H1 (cell line): ENCODE results near the gene KCNIP3. TPM values are rescaled to one million over a fixed set of nuclear protein-coding genes. Genes with fewer than 3 reads are reported as not detected.

ENCODE experiments used
- CTCF ChIA-PET: fragments of 300-600 bp; sonication (Branson Sonifier 250); formaldehyde crosslinking; loops from one replicate; lab custom pipeline; 2021; ENCODE audit not compliant: partially characterized antibody; lab: Charles Lee
- POLR2A ChIA-PET: fragments of 300-600 bp; sonication (Branson Sonifier 250); formaldehyde crosslinking; loops from one replicate; lab custom pipeline; 2021; ENCODE audit warnings: inconsistent platforms; ENCODE audit not compliant: partially characterized antibody; lab: Charles Lee
- DNase-seq, 2 experiments: peaks; one replicate each; pipeline versions ENCODE4 v3.0.0 to v3.0.0-alpha.2; 2010 to 2022; ENCODE audit warnings: low spot score in 2 of 2, low read depth in 1 of 2, mixed read lengths in 1 of 2
- FAIRE-seq: peaks from 2 replicates; lab custom pipeline; 2011; peaks lifted over from hg19 to GRCh38; lab: Jason Lieb, UNC
- H2AFZ ChIP-seq: 2 replicates; pipeline ENCODE4 v1.8.1; 2012; ENCODE audit warnings: low read length, inconsistent platforms
- H2AK5ac ChIP-seq: 2 replicates; pipeline ENCODE4 v1.6.1; 2013; ENCODE audit warnings: low read depth, low read length
- H2BK120ac ChIP-seq: replicated peaks from 2 replicates; pipeline ENCODE3; 2013; ENCODE audit warnings: low read depth, low read length, inconsistent platforms
- H2BK12ac ChIP-seq: 2 replicates; pipeline ENCODE4 v1.6.1; 2013; ENCODE audit warnings: low read depth, low read length
- H2BK15ac ChIP-seq: 2 replicates; pipeline ENCODE4 v1.6.1; 2013; ENCODE audit warnings: low read length
- H2BK20ac ChIP-seq: 2 replicates; pipeline ENCODE4 v1.6.1; 2013; ENCODE audit warnings: low read length
- H2BK5ac ChIP-seq: 2 replicates; pipeline ENCODE4 v1.6.1; 2013; ENCODE audit warnings: low read depth, low read length
- H3K14ac ChIP-seq: 2 replicates; pipeline ENCODE4 v1.6.1; 2013; ENCODE audit warnings: inconsistent platforms; ENCODE audit not compliant: insufficient read length
- H3K18ac ChIP-seq: 2 replicates; pipeline ENCODE4 v1.6.1; 2013; ENCODE audit warnings: low read length; ENCODE audit errors: extremely low read depth
- H3K23ac ChIP-seq: 2 replicates; pipeline ENCODE4 v1.6.1; 2013; ENCODE audit warnings: inconsistent platforms; ENCODE audit not compliant: insufficient read length
- H3K23me2 ChIP-seq: 2 replicates; pipeline ENCODE4 v1.6.1; 2013; ENCODE audit warnings: low read depth, low read length
- H3K27ac ChIP-seq: 2 replicates; pipeline ENCODE4 v1.6.1; 2011; ENCODE audit warnings: low read depth, low read length, inconsistent platforms
- H3K27me3 ChIP-seq, 4 experiments: replicated peaks in 1 of 4; 1 replicate in 1 of 4; 2 replicates in 3 of 4; pipeline versions ENCODE4 v1.6.1 to v1.8.1; 2011 to 2013; ENCODE audit warnings: low read length in 3 of 4, mild to moderate bottlenecking in 3 of 4, inconsistent platforms in 2 of 4, mixed read lengths in 2 of 4, moderate library complexity in 1 of 4; ENCODE audit not compliant: control insufficient read depth in 3 of 4, insufficient read depth in 3 of 4; ENCODE audit errors: extremely low read depth in 1 of 4
- H3K36me3 ChIP-seq, 4 experiments: 2 replicates each; pipeline versions ENCODE4 v1.6.1 to v1.8.1; 2011 to 2013; ENCODE audit warnings: mild to moderate bottlenecking in 4 of 4, low read length in 3 of 4, moderate library complexity in 2 of 4, control low read depth in 1 of 4, inconsistent platforms in 1 of 4; ENCODE audit not compliant: insufficient read depth in 4 of 4, control insufficient read depth in 2 of 4
- H3K4ac ChIP-seq: replicated peaks from 2 replicates; pipeline ENCODE3; 2013; ENCODE audit warnings: low read length, low read depth, mixed read lengths, inconsistent platforms; ENCODE audit not compliant: insufficient read length
- H3K4me1 ChIP-seq, 4 experiments: replicated peaks in 1 of 4; 1 replicate in 1 of 4; 2 replicates in 3 of 4; pipeline versions ENCODE4 v1.6.1 to v1.8.1; 2011 to 2013; ENCODE audit warnings: low read length in 3 of 4, inconsistent platforms in 2 of 4, mixed read lengths in 1 of 4; ENCODE audit not compliant: insufficient read depth in 4 of 4, control insufficient read depth in 3 of 4
- H3K4me2 ChIP-seq, 2 experiments: 2 replicates each; pipeline versions ENCODE4 v1.6.1 to v1.8.1; 2011 to 2013; ENCODE audit warnings: low read depth in 2 of 2, low read length in 2 of 2, control low read depth in 1 of 2, inconsistent platforms in 1 of 2, mild to moderate bottlenecking in 1 of 2; ENCODE audit not compliant: insufficient read depth in 1 of 2
- H3K4me3 ChIP-seq, 4 experiments: fragments of 200-600, 300-600 bp in 1 of 4; sonication (generic), shearing (Covaris generic), sonication (Bioruptor Twin) in 1 of 4; 2 replicates each; pipeline versions ENCODE4 v1.5.1 to v1.8.1; 2011 to 2016; ENCODE audit warnings: low read length in 4 of 4, low read depth in 3 of 4, control low read depth in 2 of 4, inconsistent platforms in 2 of 4, mild to moderate bottlenecking in 2 of 4, mixed read lengths in 1 of 4, moderate library complexity in 1 of 4; ENCODE audit not compliant: insufficient read depth in 2 of 4; ENCODE audit errors: extremely low read depth in 1 of 4
- H3K56ac ChIP-seq: replicated peaks from 2 replicates; pipeline ENCODE3; 2013; ENCODE audit warnings: low read depth, mild to moderate bottlenecking, mixed read lengths, low read length, inconsistent platforms; ENCODE audit not compliant: insufficient read length
- H3K79me1 ChIP-seq: 2 replicates; pipeline ENCODE4 v1.6.1; 2013; ENCODE audit warnings: low read depth, low read length, control low read depth
- H3K79me2 ChIP-seq, 2 experiments: 2 replicates each; pipeline versions ENCODE4 v1.6.1 to v1.8.1; 2012 to 2013; ENCODE audit warnings: low read length in 2 of 2, mild to moderate bottlenecking in 2 of 2, inconsistent platforms in 1 of 2; ENCODE audit not compliant: insufficient read depth in 2 of 2, control insufficient read depth in 1 of 2
- H3K9ac ChIP-seq, 4 experiments: replicated peaks in 1 of 4; 1 replicate in 1 of 4; 2 replicates in 3 of 4; pipeline versions ENCODE4 v1.6.1 to v1.8.1; 2011 to 2013; ENCODE audit warnings: low read depth in 3 of 4, low read length in 3 of 4, control low read depth in 2 of 4, mild to moderate bottlenecking in 2 of 4, moderate library complexity in 2 of 4, inconsistent platforms in 1 of 4; ENCODE audit errors: extremely low read depth in 1 of 4
- H3K9me3 ChIP-seq, 2 experiments: 2 replicates each; pipeline versions ENCODE4 v1.6.1 to v1.8.1; 2012 to 2013; ENCODE audit warnings: mild to moderate bottlenecking in 2 of 2, moderate library complexity in 2 of 2, control low read depth in 1 of 2, inconsistent platforms in 1 of 2, low read depth in 1 of 2, low read length in 1 of 2, mixed read lengths in 1 of 2; ENCODE audit not compliant: insufficient read depth in 2 of 2
- H4K20me1 ChIP-seq, 2 experiments: replicated peaks in 1 of 2; 2 replicates each; pipeline versions ENCODE3 to v1.8.1; 2011 to 2013; ENCODE audit warnings: inconsistent platforms in 2 of 2, low read length in 2 of 2, mild to moderate bottlenecking in 1 of 2; ENCODE audit not compliant: insufficient read depth in 2 of 2, control insufficient read depth in 1 of 2
- H4K5ac ChIP-seq: 2 replicates; pipeline ENCODE4 v1.6.1; 2013; ENCODE audit warnings: low read length, low read depth, mixed read lengths, inconsistent platforms; ENCODE audit not compliant: insufficient read length
- H4K8ac ChIP-seq: 2 replicates; pipeline ENCODE4 v1.8.0; 2013; ENCODE audit warnings: mild to moderate bottlenecking, moderate library complexity, low read length, inconsistent platforms; ENCODE audit not compliant: insufficient read depth; ENCODE audit errors: extremely low read depth
- H4K91ac ChIP-seq: replicated peaks from 2 replicates; pipeline ENCODE3; 2013; ENCODE audit warnings: low read length, mixed read lengths, inconsistent platforms; ENCODE audit not compliant: insufficient read length
- CTBP2 ChIP-seq: IDR thresholded peaks from 2 replicates; pipeline ENCODE4 v1.7.0; 2011; ENCODE audit warnings: borderline replicate concordance, mild to moderate bottlenecking, moderate library complexity, mixed read lengths, low read length; ENCODE audit not compliant: insufficient read depth, insufficient read length
- FOSL1 ChIP-seq: IDR thresholded peaks from 2 replicates; pipeline ENCODE4 v1.6.1; 2011; ENCODE audit warnings: mild to moderate bottlenecking, low read depth, low read length, moderate library complexity; ENCODE audit not compliant: insufficient read depth
- NANOG ChIP-seq: IDR thresholded peaks from 2 replicates; pipeline ENCODE4 v1.6.1; 2011; ENCODE audit warnings: low read length, low read depth, mild to moderate bottlenecking, inconsistent platforms; ENCODE audit not compliant: insufficient read depth, poor library complexity, severe bottlenecking
- RFX5 ChIP-seq: IDR thresholded peaks from 2 replicates; pipeline ENCODE4 v1.6.1; 2011; ENCODE audit warnings: low read depth, low read length, improper control_type of control experiment, borderline replicate concordance
- SP1 ChIP-seq: IDR thresholded peaks from 2 replicates; pipeline ENCODE4 v1.6.1; 2011; ENCODE audit warnings: low read depth, low read length
- SP4 ChIP-seq: IDR thresholded peaks from 2 replicates; pipeline ENCODE4 v1.6.1; 2012; ENCODE audit warnings: low read length, inconsistent platforms
- TBP ChIP-seq: IDR thresholded peaks from 2 replicates; pipeline ENCODE4 v1.6.1; 2011; ENCODE audit warnings: low read depth, low read length, improper control_type of control experiment
- WGBS, 2 experiments: shearing (Covaris generic) in 1 of 2; methylation state at CpG; one replicate each; pipeline versions ENCODE4 v1.1.6 to v1.1.7; 2013 to 2015; ENCODE audit warnings: low lambda C conversion rate in 2 of 2, mixed read lengths in 2 of 2, inconsistent platforms in 1 of 2, low coverage in 1 of 2, missing lambda C conversion rate in 1 of 2; ENCODE audit not compliant: insufficient replicate concordance in 2 of 2, insufficient coverage in 1 of 2, insufficient read length in 1 of 2; ENCODE audit errors: extremely low coverage in 1 of 2, missing lambda C conversion rate in 1 of 2; 5-methylcytosine and 5-hydroxymethylcytosine counted together
- polyA plus RNA-seq, 7 experiments: library from polyadenylated mRNA; depleted of rRNA in 3 of 7; stranded (reverse) in 5 of 7; unstranded in 2 of 7; fragments of >200 nt in 5 of 7; fragments of 200-250 nt in 2 of 7; gene quantifications; 1 replicate in 5 of 7; 2 replicates in 1 of 7; 4 replicates in 1 of 7; pipeline versions ENCODE4 v1.2.1 to v1.2.3, GENCODE V29; 2011 to 2013; ENCODE audit warnings: missing spikeins in 2 of 7, mixed read lengths in 2 of 7
- total RNA-seq: library from RNA; stranded (reverse); fragmentation: NEBNext Ultra II Directional; extraction: Animal tissue kit (Norgen Biotek cat#: 25700); gene quantifications from 2 replicates; pipeline ENCODE4 v1.2.1, GENCODE V29; 2021
- TF ChIP-seq, protein P1 (sequence below): IDR thresholded peaks from 2 replicates; pipeline ENCODE4 v1.6.1; 2012; ENCODE audit warnings: low read length, inconsistent platforms
- TF ChIP-seq, protein P2 (sequence below): IDR thresholded peaks from 2 replicates; pipeline ENCODE4 v1.6.1; 2012; ENCODE audit warnings: inconsistent platforms
- TF ChIP-seq, protein P3 (sequence below): IDR thresholded peaks from 2 replicates; pipeline ENCODE4 v1.6.1; 2011; ENCODE audit warnings: low read length, improper control_type of control experiment

The KCNIP3 gene
- total and polyA plus RNA-seq, 2 of the 8 experiments (the other 6 are each of a cell fraction or from before 2014, with no cell fraction given), result 0.33 to 1.9 TPM

DNA sequence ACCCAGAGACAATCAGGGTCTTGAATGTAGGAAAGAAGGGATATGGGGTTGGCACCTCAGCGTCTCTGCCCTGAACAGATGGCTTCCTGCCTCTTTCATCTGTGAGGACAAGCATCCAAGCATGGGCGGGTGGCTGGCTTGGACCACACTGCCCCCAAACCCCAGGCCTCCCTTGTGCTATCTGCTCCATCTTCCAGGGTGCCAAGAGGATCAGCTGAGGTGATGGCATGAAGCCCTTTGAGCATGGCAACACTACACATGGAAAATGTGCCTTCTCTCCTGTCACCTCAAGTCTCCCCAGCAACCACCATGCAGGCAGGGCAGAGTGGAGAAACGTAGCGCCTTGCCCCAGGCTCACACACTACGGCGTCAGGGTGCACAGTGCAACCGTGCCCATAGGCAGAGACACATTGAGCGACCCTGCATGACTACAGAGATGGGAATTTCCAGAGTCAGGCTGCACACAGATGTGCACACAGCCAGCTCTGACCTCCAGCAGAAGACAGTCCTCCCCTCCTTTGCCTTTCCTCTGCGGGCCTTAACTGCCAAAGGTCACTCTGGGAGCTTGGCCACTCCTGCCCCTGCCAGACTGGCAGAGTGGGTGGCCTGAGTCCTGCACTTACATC lies 1.5 kb downstream of the KCNIP3 start:
- Histone ChIP-seq H2AFZ (no peak overlapping the region), H4K5ac (no peak overlapping the region), H3K4ac (no peak overlapping the region), H3K27ac (no peak overlapping the region), H3K56ac (no peak overlapping the region), H3K36me3 (no peaks in the 10 kb centered on the region), H3K79me1 (no peaks in the 10 kb centered on the region), H4K8ac (no peak overlapping the region), H3K4me3 (no peak overlapping the region), H2AK5ac (no peak overlapping the region), H3K4me1 (peaks cover 0 to 11% (median 0%) of the 10 kb centered on the region in 4 experiments; a peak in 1 of 7 replicates), H3K9ac (no peak overlapping the region), H3K9me3 (peaks cover 59 to 100% of the 10 kb centered on the region in 2 experiments), H3K79me2 (no peaks in the 10 kb centered on the region), H3K23ac (no peak overlapping the region), H3K18ac (no peak overlapping the region), H4K91ac (no peak overlapping the region), H3K14ac (no peak overlapping the region), H3K4me2 (no peak overlapping the region), H2BK12ac (no peak overlapping the region), H2BK15ac (no peak overlapping the region), H4K20me1 (no peaks in the 10 kb centered on the region), H2BK120ac (no peak overlapping the region), H2BK5ac (no peak overlapping the region), H2BK20ac (no peak overlapping the region), H3K23me2 (no peaks in the 10 kb centered on the region), H3K27me3 (no peaks in the 10 kb centered on the region)
- DNase-seq (no peak), FAIRE-seq (no peak)
- POLR2A ChIA-PET, result no interaction called here
- CTCF ChIA-PET, result interaction anchor here (1.1 kb wide), 1 partner anchor 49 kb away, joined by 3 read pairs; no protein-coding TSS in a partner anchor
- 79% methylated on average over 9 of the region's 9 CpGs; no CpG with 5 or more reads in 1 of the 2 experiments for WGBS, 2 experiments
- no peak for TF ChIP-seq TBP
- no peak for TF ChIP-seq SP4
- TF ChIP-seq FOSL1, result no peak
- no peak for TF ChIP-seq RFX5
- TF ChIP-seq, protein P1, sequence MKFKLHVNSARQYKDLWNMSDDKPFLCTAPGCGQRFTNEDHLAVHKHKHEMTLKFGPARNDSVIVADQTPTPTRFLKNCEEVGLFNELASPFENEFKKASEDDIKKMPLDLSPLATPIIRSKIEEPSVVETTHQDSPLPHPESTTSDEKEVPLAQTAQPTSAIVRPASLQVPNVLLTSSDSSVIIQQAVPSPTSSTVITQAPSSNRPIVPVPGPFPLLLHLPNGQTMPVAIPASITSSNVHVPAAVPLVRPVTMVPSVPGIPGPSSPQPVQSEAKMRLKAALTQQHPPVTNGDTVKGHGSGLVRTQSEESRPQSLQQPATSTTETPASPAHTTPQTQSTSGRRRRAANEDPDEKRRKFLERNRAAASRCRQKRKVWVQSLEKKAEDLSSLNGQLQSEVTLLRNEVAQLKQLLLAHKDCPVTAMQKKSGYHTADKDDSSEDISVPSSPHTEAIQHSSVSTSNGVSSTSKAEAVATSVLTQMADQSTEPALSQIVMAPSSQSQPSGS, result no peak
- TF ChIP-seq, protein P2, sequence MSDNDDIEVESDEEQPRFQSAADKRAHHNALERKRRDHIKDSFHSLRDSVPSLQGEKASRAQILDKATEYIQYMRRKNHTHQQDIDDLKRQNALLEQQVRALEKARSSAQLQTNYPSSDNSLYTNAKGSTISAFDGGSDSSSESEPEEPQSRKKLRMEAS, result no peak
- TF ChIP-seq, protein P3, sequence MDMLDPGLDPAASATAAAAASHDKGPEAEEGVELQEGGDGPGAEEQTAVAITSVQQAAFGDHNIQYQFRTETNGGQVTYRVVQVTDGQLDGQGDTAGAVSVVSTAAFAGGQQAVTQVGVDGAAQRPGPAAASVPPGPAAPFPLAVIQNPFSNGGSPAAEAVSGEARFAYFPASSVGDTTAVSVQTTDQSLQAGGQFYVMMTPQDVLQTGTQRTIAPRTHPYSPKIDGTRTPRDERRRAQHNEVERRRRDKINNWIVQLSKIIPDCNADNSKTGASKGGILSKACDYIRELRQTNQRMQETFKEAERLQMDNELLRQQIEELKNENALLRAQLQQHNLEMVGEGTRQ, result no peak
- no peak for TF ChIP-seq CTBP2
- no peak for TF ChIP-seq NANOG
- no peak for TF ChIP-seq SP1
